ENCODE data around the gene LDB2.
"Not testable (repeated sequence)": the region's sequence is repeated elsewhere in the genome, so short reads cannot be mapped to it uniquely, and the experiment has no call there.

Gene LDB2

DNA sequence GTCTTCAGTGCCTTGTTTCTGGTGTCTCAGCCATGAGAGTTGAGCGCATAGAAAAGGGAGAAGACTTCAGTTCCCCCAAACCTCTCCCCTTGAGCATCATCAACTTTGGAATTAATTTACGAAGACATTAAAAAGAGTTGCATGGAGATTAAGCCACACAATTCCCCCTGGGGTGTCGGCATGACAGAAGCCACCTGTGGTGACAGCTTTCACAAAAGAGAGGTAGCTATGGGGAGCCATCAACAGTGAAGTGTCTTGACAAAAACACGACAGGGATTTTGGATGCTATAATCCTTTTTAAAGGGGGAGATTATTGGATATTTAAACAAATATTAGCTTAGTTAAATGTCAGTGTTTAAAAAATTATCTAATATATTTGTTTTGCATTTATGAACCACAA is 307.6 kb downstream of the LDB2 start:
- DNase-seq: no peak

GRCh38 chr4:16588651-16589050 is 309.8 kb downstream of the LDB2 start:
- DNase-seq: no peak

GRCh38 chr4:16588149-16588548 is 310.3 kb downstream of the LDB2 start:
- no peak for DNase-seq

DNA sequence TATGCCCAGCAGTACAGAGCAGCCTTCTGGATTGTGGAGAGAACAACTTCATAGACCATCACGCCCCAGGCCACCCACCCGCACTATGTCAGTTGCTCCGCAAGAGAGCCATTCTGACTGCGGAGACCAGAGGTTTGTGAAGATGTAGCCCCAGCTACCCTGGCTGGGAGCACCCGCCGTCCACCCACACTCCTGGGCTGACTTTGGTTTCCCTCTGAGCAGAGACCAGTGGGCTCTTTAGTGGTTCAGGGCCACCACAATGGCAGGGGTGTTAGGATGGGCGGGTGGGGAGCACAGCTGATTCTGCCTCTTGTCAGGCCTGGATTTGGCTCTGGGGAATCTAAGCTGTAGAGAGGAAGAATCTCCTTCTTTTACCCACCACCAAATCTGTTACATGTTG is 313.4 kb downstream of the LDB2 start:
- DNase-seq: no peak

DNA sequence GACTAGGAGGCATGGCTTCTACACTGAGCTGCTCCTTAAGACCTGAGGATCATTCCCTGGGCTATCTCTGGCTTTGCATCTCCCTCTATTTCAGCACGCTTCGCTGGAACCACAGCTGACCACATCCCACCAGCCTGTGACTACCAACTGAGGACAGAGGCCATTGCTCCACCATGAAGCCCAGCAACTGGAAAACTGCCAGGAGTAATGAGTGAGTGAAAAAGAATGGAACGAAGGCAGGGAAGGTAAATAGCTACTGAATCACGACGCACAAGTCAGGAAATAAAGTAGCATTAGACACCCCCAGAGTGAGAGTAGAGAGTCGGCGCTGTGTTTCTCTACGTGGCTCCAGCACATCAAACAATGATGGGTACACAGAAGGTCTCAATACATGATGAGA is 314.7 kb downstream of the LDB2 start:
- no peak for DNase-seq

DNA sequence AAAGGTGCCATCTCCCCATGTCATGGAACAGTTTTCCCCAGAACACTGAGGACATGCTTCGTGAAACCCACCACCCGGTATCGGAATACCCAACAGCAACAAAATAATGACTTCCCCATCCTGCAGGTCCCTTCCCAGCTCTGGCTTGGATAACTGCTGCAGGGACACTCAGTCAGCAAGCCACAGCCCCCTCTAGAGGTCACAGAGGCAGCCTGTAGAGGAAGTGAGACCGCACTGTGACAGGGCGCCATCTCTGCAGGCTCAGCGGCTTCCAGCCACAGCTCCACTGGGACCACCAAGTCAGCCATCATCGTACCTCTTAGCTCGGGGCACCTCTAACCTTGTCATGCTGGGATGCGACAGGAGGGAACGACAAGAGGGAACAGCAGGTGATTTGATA is 315.9 kb downstream of the LDB2 start:
- no peak for DNase-seq

- no peak for DNase-seq
Measured at GRCh38 chr4:16582036-16582435, 316.4 kb downstream of the LDB2 start.

DNA sequence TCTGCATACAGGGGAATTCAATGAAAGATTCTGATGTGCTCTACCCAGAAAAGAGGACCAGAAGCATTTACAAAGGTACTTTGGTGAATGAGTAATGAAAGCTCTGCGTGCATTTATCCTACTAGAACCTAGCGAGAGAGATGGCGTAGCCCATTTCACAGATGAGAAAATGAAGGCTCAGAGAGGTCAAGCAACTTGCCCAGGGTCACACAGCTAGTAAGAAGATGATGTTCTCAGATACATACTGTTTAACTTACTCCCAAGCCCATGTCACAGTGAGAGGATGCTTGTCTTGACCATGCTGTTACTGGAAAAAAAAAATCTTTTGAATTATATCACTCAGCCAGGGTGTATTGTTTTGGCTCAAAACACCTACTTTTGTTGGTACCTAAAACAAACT is 317.3 kb downstream of the LDB2 start:
- no peak for DNase-seq

GRCh38 chr4:16580514-16580913 is 317.9 kb downstream of the LDB2 start:
- DNase-seq: no peak

- DNase-seq: no peak
Measured at GRCh38 chr4:16579866-16580265, 318.6 kb downstream of the LDB2 start.

- no peak for DNase-seq
Measured at GRCh38 chr4:16577177-16577576, 321.3 kb downstream of the LDB2 start.

- DNase-seq: no peak
Measured at GRCh38 chr4:16574981-16575380, 323.5 kb downstream of the LDB2 start.

GRCh38 chr4:16573739-16574138 is 324.7 kb downstream of the LDB2 start:
- no peak for DNase-seq

DNA sequence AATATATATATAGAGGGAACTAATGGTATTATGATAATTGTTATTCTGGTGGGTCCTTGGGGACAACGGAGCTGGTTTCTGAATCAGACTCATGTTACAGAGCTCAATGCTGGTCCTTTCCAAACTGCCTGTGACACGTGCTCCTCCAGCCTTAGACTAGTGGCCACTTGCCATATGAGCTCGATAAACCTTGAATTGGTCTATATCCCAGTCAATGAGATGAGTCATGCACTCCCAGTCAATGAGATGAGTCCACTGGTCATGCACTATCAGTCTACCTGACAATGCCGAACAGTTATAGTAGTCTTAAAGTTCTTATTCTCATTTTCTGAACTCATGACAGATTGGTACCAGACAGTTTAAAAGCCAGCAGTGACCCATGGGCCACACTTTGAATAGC is 325.2 kb downstream of the LDB2 start:
- no peak for DNase-seq

DNA sequence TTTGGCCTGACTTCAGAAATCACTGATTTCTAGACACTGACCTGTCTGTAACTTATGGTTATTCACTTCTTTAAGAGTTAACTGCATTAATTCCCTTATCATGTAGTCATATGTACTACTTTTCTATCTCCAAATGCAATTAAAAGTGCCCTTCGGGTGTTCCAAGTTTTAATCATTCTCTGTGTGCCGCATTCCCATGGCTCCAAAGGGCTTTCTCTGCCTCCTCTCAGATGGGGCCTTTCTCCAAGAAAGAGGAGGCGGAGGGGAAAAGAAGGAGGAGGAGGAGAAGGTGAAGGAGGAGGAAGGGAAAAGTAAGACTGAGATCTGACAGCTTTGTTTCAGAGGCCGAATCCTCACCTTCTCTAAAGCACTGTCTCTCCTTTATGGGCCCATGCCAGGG is 325.8 kb downstream of the LDB2 start:
- DNase-seq: no peak

GRCh38 chr4:16572161-16572560 is 326.3 kb downstream of the LDB2 start:
- DNase-seq: no peak

DNA sequence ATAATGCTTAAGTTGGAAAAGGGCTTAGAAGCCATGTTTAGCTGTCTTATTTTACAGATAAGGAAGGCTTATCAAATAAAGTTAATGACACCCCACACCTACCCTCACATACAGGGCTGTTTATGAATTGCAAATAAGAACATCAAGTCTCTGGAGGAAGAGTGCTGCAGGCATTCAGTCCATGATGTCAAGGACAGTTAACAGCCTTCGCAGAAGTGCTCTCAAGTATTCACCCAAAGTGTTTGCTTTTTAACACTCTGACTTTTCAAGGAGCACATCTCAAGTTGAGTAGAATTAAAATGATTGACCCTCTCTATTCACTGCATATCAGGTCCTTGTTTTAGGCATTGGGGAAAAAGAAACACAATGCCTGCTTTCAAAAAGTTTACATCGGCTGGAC is 328.7 kb downstream of the LDB2 start:
- DNase-seq: no peak

DNA sequence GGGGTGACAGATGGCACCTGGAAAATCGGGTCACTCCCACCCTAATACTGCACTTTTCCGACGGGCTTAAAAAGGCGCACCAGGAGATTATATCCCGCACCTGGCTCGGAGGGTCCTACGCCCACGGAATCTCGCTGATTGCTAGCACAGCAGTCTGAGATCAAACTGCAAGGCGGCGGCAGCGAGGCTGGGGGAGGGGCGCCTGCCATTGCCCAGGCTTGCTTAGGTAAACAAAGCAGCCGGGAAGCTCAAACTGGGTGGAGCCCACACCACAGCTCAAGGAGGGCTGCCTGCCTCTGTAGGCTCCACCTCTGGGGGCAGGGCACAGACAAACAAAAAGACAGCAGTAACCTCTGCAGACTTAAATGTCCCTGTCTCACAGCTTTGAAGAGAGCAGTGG is 341.1 kb downstream of the LDB2 start:
- not testable (repeated sequence) for DNase-seq

- no peak for DNase-seq
Measured at GRCh38 chr4:16555156-16555555, 343.3 kb downstream of the LDB2 start.

- no peak for DNase-seq
Measured at GRCh38 chr4:16550531-16550930, 347.9 kb downstream of the LDB2 start.

- DNase-seq: no peak
Measured at GRCh38 chr4:16545656-16546055, 352.8 kb downstream of the LDB2 start.

- DNase-seq: no peak
Measured at GRCh38 chr4:16544869-16545268, 353.6 kb downstream of the LDB2 start.

- DNase-seq: no peak
Measured at GRCh38 chr4:16544251-16544721, 354.2 kb downstream of the LDB2 start.

- DNase-seq: no peak
Measured at GRCh38 chr4:16537926-16538325, 360.5 kb downstream of the LDB2 start.

GRCh38 chr4:16532240-16532970 is 366.0 kb downstream of the LDB2 start:
- no peak for DNase-seq
